Spleen (tissue), 7 donors: ENCODE data around the gene RABAC1.

Source experiments
- CTCF ChIP-seq, 11 experiments: fragments of 200-600 bp in 7 of 11; fragments of 450-650 bp in 4 of 11; sonication (generic) in 4 of 11; IDR thresholded peaks in 8 of 11; conservative IDR thresholded peaks in 3 of 11; 1 replicate in 7 of 11; 2 replicates in 4 of 11; pipeline versions ENCODE4 v1.4.0 to v1.8.0; 2016 to 2021; ENCODE audit warnings: antibody characterized with exemption in 11 of 11, inconsistent platforms in 4 of 11, mild to moderate bottlenecking in 1 of 11
- POLR2AphosphoS5 ChIP-seq, 3 donors: sonication (generic); formaldehyde crosslinking; IDR thresholded peaks; one replicate each; pipeline ENCODE4 v1.5.1; 2017; ENCODE audit warnings: antibody characterized with exemption in 3 of 3
- donor health status: DM: no; HTN: no; CAD: no; lungs with moderate emphysema.
- donor health status: DM: no; HTN: no; CAD: no.
- donor health status: DM: no; HTN: no; CAD: no.

DNA sequence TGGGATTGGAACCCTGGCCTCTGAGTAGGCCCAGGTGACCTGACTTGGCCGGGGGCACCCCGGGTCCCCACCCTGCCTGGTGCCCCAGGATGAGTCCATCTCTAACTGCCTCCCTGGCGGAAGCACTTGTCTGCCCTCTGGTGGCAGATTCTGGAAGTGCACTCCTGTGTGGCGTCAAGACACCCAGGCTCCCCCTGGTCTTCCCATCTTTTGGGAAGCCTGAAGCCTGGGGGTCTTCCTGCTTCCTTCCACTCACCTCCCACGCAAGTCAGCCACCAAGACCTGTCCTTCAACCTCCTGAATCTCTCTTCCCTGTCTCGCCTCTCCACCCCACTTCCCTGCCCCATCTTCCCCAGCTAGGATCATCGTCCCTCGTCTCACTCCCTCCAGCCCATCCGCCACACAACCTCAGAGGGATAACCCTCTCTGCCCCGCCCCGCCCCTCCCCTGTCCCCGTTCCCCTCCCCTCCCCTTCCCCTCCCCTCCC lies 7.4 kb downstream of the RABAC1 start:
- TF ChIP-seq CTCF (IDR thresholded peaks at IDR 0.05 in 8 of 11, conservative IDR thresholded peaks at IDR 0.05 in 3 of 11) (peak; percentile 95 to 99 (median 98)), POLR2AphosphoS5 (IDR thresholded peaks at IDR 0.05) (peak; percentile 54 to 72 (median 65))
